Measurements from ENCODE around the gene ATAD3B.
"Not testable (repeated sequence)": the region's sequence is repeated elsewhere in the genome, so short reads cannot be mapped to it uniquely, and the experiment has no call there.

ATAD3B gene

GRCh38 chr1:1433804-1434130, 37.8 kb upstream of the ATAD3B start:
- no peak for DNase-seq

- DNase-seq, result no peak
These were observed 37.3 kb upstream of the ATAD3B start for GRCh38 chr1:1434131-1434823.

GRCh38 chr1:1434824-1435105, 36.8 kb upstream of the ATAD3B start:
- DNase-seq, result no peak

- DNase-seq, result peak; percentile 13
These were observed 36.3 kb upstream of the ATAD3B start, which contains the start of gene VWA1 for GRCh38 chr1:1435106-1435903. VWA1 (plus strand) TSS chr1:1435690; CDS start chr1:1435749, 59 bp downstream.

- DNase-seq, result no peak
These were observed 35.5 kb upstream of the ATAD3B start for GRCh38 chr1:1435911-1436629.

GRCh38 chr1:1436630-1437032, 34.9 kb upstream of the ATAD3B start:
- DNase-seq, result no peak

- DNase-seq, result no peak
These were observed 34.3 kb upstream of the ATAD3B start for GRCh38 chr1:1437033-1437903.

- no peak for DNase-seq
These were observed 33.6 kb upstream of the ATAD3B start for GRCh38 chr1:1437904-1438376.

GRCh38 chr1:1438531-1439381, 32.8 kb upstream of the ATAD3B start:
- no peak for DNase-seq

- DNase-seq, result no peak
These were observed 31.9 kb upstream of the ATAD3B start for GRCh38 chr1:1439546-1440261.

GRCh38 chr1:1440262-1441001, 31.1 kb upstream of the ATAD3B start:
- DNase-seq, result no peak

- peak; percentile 20 for DNase-seq
These were observed 30.3 kb upstream of the ATAD3B start for GRCh38 chr1:1441002-1441888.

GRCh38 chr1:1442069-1442770, 29.3 kb upstream of the ATAD3B start:
- no peak for DNase-seq

- not testable (repeated sequence) for DNase-seq
These were observed 24.9 kb upstream of the ATAD3B start for GRCh38 chr1:1446631-1447030.

GRCh38 chr1:1449099-1449739, 22.3 kb upstream of the ATAD3B start, which contains the start of gene ATAD3C:
ATAD3C (plus strand) TSS chr1:1449689; CDS start chr1:1450684, 995 bp downstream.
- no peak for DNase-seq

GRCh38 chr1:1450616-1451015, 20.9 kb upstream of the ATAD3B start:
- DNase-seq, result not testable (repeated sequence)

- DNase-seq, result no peak
These were observed 19.7 kb upstream of the ATAD3B start for GRCh38 chr1:1451696-1452364.
